PC-3 (cell line): ENCODE results near the gene STEAP4. TPM values are rescaled to one million over a fixed set of nuclear protein-coding genes. Genes with fewer than 3 reads are reported as not detected.
A peak's percentile ranks its signal among the peaks of the same experiment; 100 is the strongest.

Source experiments
- ATAC-seq: fragments of 200-7000 bp; cut with Tn5 transposase; 2 replicates; pipeline ENCODE4 v1.9.1; 2020; ENCODE audit warnings: mild to moderate bottlenecking, moderate library complexity
- Bru-seq: library from RNA; stranded (reverse); fragments of 400-500 nt; gene quantifications from one replicate; lab custom pipeline; 2021; lab: Mats Ljungman, UMichigan
- BruChase-seq, 2 experiments: library from RNA; stranded (reverse); fragments of 400-500 nt; gene quantifications; one replicate each; lab custom pipeline; 2021; lab: Mats Ljungman, UMichigan
- BruUV-seq: library from RNA; stranded (reverse); fragments of 400-500 nt; replicated peaks from 2 replicates; lab custom pipeline; 2021; lab: Mats Ljungman, UMichigan
- CTCF ChIA-PET: fragments of 300-600 bp; sonication (Branson Sonifier 250); formaldehyde crosslinking; loops from one replicate; lab custom pipeline; 2022; ENCODE audit warnings: antibody characterized with exemption; lab: Charles Lee
- POLR2A ChIA-PET: fragments of 300-600 bp; sonication (Branson Sonifier 250); formaldehyde crosslinking; loops from one replicate; lab custom pipeline; 2022; ENCODE audit warnings: antibody characterized with exemption; ENCODE audit not compliant: unreplicated experiment; lab: Charles Lee
- DNase-seq: peaks from one replicate; pipeline ENCODE4 v3.0.0-alpha.2; 2015
- H2AFZ ChIP-seq: fragments of 300-600 bp; sonication (generic); 2 replicates; pipeline ENCODE4 v1.6.0; 2016; ENCODE audit warnings: antibody characterized with exemption, low read length
- H3F3A ChIP-seq: fragments of 300-600 bp; sonication (generic); one replicate; pipeline ENCODE4 v1.6.0; 2017; ENCODE audit warnings: antibody characterized with exemption, low read length, control low read depth, mild to moderate bottlenecking; ENCODE audit not compliant: unreplicated experiment
- H3K27ac ChIP-seq: fragments of 300-600 bp; sonication (generic); 2 replicates; pipeline ENCODE4 v1.5.1; 2016; ENCODE audit warnings: mild to moderate bottlenecking, low read length
- H3K27me3 ChIP-seq: fragments of 300-600 bp; sonication (generic); 2 replicates; pipeline ENCODE4 v1.6.1; 2016; ENCODE audit warnings: low read length, mixed read lengths
- H3K36me3 ChIP-seq: fragments of 300-600 bp; sonication (generic); 2 replicates; pipeline ENCODE4 v1.6.1; 2016; ENCODE audit warnings: low read depth, mixed run types, low read length, mixed read lengths
- H3K4me1 ChIP-seq: fragments of 300-600 bp; sonication (generic); 2 replicates; pipeline ENCODE4 v1.5.1; 2016; ENCODE audit warnings: low read length; ENCODE audit not compliant: insufficient read depth
- H3K4me2 ChIP-seq: fragments of 300-600 bp; sonication (generic); 2 replicates; pipeline ENCODE4 v1.6.0; 2016; ENCODE audit warnings: low read length
- H3K4me3 ChIP-seq: fragments of 300-600 bp; sonication (generic); 2 replicates; pipeline ENCODE4 v1.5.1; 2016; ENCODE audit warnings: mild to moderate bottlenecking, low read length, mixed read lengths
- H3K79me2 ChIP-seq: fragments of 300-600 bp; sonication (generic); 2 replicates; pipeline ENCODE4 v1.6.1; 2017; ENCODE audit warnings: low read length, mixed read lengths
- H3K9ac ChIP-seq: fragments of 300-600 bp; sonication (generic); 2 replicates; pipeline ENCODE4 v1.6.0; 2016; ENCODE audit warnings: mild to moderate bottlenecking, low read length
- H3K9me2 ChIP-seq: fragments of 300-600 bp; sonication (generic); replicated peaks from 2 replicates; pipeline ENCODE4 v1.6.1; 2016; ENCODE audit warnings: mixed run types, low read length, mixed read lengths
- H3K9me3 ChIP-seq: fragments of 300-600 bp; sonication (generic); 2 replicates; pipeline ENCODE4 v1.6.1; 2016; ENCODE audit warnings: low read length, mixed read lengths
- H4K20me1 ChIP-seq: fragments of 300-600 bp; sonication (generic); 2 replicates; pipeline ENCODE4 v1.6.1; 2016; ENCODE audit warnings: low read length, mixed read lengths
- EZH2 ChIP-seq: fragments of 300-600 bp; sonication (generic); IDR thresholded peaks from one replicate; pipeline ENCODE4 v1.6.1; 2017; ENCODE audit warnings: antibody characterized with exemption, mild to moderate bottlenecking, low read length; ENCODE audit not compliant: unreplicated experiment
- EZH2phosphoT487 ChIP-seq: fragments of 300-600 bp; sonication (generic); IDR thresholded peaks from 2 replicates; pipeline ENCODE4 v1.6.1; 2018; ENCODE audit warnings: mild to moderate bottlenecking, antibody characterized with exemption, low read length, borderline replicate concordance
- intact Hi-C: fragments of 100-400 bp; cut with micrococcal nuclease; formaldehyde crosslinking; loops from 2 replicates; pipeline ENCODE4 v1.9.0; 2023
- long read RNA-seq: library from polyadenylated mRNA; unstranded; transcript quantifications from one replicate; pipeline ENCODE4 v2.0.0, GENCODE V29; 2021; ENCODE audit not compliant: unreplicated experiment
- total RNA-seq: library from RNA; depleted of rRNA; stranded (reverse); fragments of >200 nt; gene quantifications from 2 replicates; pipeline ENCODE4 v1.2.3, GENCODE V29; 2014; rRNA removed
- TF ChIP-seq, protein P1 (sequence below): fragments of 300-600 bp; sonication (generic); conservative IDR thresholded peaks from 2 replicates; pipeline ENCODE4 v1.5.1; 2017; ENCODE audit warnings: antibody characterized with exemption, low read depth, mild to moderate bottlenecking, low read length

Gene STEAP4
- total RNA-seq (1.2 and 1.7 TPM in 2 replicates), Bru-seq, nascent RNA (percentile 59 among the genes with signal in this experiment), BruChase-seq, experiment 1, labeled RNA remaining after a 6-hour chase (percentile 67 among the genes with signal in this experiment), BruChase-seq, experiment 2, labeled RNA remaining after a 2-hour chase (percentile 64 among the genes with signal in this experiment)
- long read RNA-seq, full-length matches to known transcripts: 13 of 19 reads
- long read RNA-seq, partial matches to known transcripts: 0 of 19 reads
- long read RNA-seq, other reads (novel, unspliced or antisense): 6 of 19 reads

GRCh38 chr7:88306590-88307048, at the start of gene STEAP4:
TSS of gene STEAP4 (minus strand) at chr7:88306894. CDS start at chr7:88284269, 22,625 bp downstream.
- DNase-seq: peak; percentile 87

DNA sequence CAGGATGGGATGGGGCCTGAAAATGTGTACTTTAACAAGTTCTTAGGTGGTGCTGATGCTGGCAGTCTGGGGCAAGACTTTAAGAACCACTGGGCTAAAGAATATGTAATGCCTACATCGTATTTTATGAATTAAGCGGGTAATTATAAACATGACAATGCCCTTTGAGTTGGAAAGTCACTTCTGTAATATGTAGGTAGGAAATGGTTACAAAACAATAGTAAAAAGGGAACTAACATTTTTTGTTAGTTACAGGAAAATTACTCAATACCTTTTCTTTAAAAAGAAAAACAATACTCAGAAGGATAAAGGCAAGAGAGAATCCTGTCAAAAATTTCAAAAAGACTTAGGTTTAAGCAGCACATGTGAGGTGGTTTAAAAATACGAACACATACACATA, 48.3 kb upstream of the STEAP4 start:
- no peak overlapping the region for H2AFZ ChIP-seq
- no peak overlapping the region for H3K27ac ChIP-seq
- no peaks in the 10 kb centered on the region for H3K79me2 ChIP-seq
- H3K4me3 ChIP-seq: no peak overlapping the region
- TF ChIP-seq, protein P1, sequence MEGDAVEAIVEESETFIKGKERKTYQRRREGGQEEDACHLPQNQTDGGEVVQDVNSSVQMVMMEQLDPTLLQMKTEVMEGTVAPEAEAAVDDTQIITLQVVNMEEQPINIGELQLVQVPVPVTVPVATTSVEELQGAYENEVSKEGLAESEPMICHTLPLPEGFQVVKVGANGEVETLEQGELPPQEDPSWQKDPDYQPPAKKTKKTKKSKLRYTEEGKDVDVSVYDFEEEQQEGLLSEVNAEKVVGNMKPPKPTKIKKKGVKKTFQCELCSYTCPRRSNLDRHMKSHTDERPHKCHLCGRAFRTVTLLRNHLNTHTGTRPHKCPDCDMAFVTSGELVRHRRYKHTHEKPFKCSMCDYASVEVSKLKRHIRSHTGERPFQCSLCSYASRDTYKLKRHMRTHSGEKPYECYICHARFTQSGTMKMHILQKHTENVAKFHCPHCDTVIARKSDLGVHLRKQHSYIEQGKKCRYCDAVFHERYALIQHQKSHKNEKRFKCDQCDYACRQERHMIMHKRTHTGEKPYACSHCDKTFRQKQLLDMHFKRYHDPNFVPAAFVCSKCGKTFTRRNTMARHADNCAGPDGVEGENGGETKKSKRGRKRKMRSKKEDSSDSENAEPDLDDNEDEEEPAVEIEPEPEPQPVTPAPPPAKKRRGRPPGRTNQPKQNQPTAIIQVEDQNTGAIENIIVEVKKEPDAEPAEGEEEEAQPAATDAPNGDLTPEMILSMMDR: no peak
- no peak for TF ChIP-seq EZH2phosphoT487
- TF ChIP-seq EZH2: no peak
- H3K9me3 ChIP-seq: no peaks in the 10 kb centered on the region
- no TSS peak for BruUV-seq
- ATAC-seq (no peak), DNase-seq (no peak)
- no peaks in the 10 kb centered on the region for H3K9me2 ChIP-seq
- ChIA-PET POLR2A (no interaction called here), CTCF (no interaction called here)
- H4K20me1 ChIP-seq: no peaks in the 10 kb centered on the region
- H3K4me2 ChIP-seq: no peak overlapping the region
- intact Hi-C loops: loop anchor here (10.0 kb wide), 1 partner anchor 240 kb away; no protein-coding TSS in a partner anchor
- no peak overlapping the region for H3K9ac ChIP-seq
- H3K4me1 ChIP-seq: 0 out of 2 replicates have a peak, but pooled peaks cover 6% of the 10 kb centered on the region
- no peaks in the 10 kb centered on the region for H3F3A ChIP-seq
- H3K36me3 ChIP-seq: no peaks in the 10 kb centered on the region
- no peaks in the 10 kb centered on the region for H3K27me3 ChIP-seq

More at GRCh38 chr7:88306590-88307048, at the start of gene STEAP4:
- intact Hi-C loops: loop anchor here (1.0 kb wide), 1 partner anchor 63 kb away; no protein-coding TSS in a partner anchor
- Histone ChIP-seq H3K4me3 (peak within 1 kb of the TSS; percentile 83), H3F3A (no peaks in the 10 kb centered on the region), H2AFZ (peak within 1 kb of the TSS; percentile 97), H3K36me3 (no peaks in the 10 kb centered on the region), H4K20me1 (no peaks in the 10 kb centered on the region), H3K4me2 (peak within 1 kb of the TSS; percentile 98), H3K9ac (peak within 1 kb of the TSS; percentile 72), H3K27me3 (no peaks in the 10 kb centered on the region), H3K27ac (peak within 1 kb of the TSS; percentile 44), H3K4me1 (peaks cover 36% of the 10 kb centered on the region), H3K9me2 (no peaks in the 10 kb centered on the region), H3K9me3 (no peaks in the 10 kb centered on the region), H3K79me2 (no peaks in the 10 kb centered on the region)
- ChIA-PET CTCF (interaction anchor here (0.6 to 1.2 kb wide), 2 partner anchors 63 to 766 kb away, joined by 3 to 8 read pairs; no protein-coding TSS in a partner anchor), POLR2A (interaction anchor here (0.6 to 0.7 kb wide), 2 partner anchors 11 to 86 kb away, joined by 3 read pairs; no protein-coding TSS in a partner anchor)
- no TSS peak for BruUV-seq
- TF ChIP-seq, protein P1: no peak
- TF ChIP-seq EZH2 (no peak), EZH2phosphoT487 (no peak)
- ATAC-seq: peak; percentile 78
